SU-DHL-6 (cell line): ENCODE data around the gene RPS6KA5.

Experiments used
- H2AFZ ChIP-seq: fragments of 200-600 bp; sonication (generic); 2 replicates; pipeline ENCODE4 v1.6.1; 2014; ENCODE audit warnings: low read depth, mild to moderate bottlenecking, moderate library complexity, mixed read lengths, antibody characterized with exemption, low read length; ENCODE audit not compliant: severe bottlenecking
- H3F3A ChIP-seq: fragments of 200-600 bp; shearing (Covaris generic); 2 replicates; pipeline ENCODE4 v1.6.0; 2016; ENCODE audit warnings: antibody characterized with exemption, mild to moderate bottlenecking; ENCODE audit not compliant: insufficient read depth
- H3K27ac ChIP-seq: fragments of 200-600 bp; sonication (generic); 2 replicates; pipeline ENCODE4 v1.5.1; 2016; ENCODE audit warnings: low read depth, mild to moderate bottlenecking, low read length, moderate library complexity, mixed read lengths
- H3K27me3 ChIP-seq: fragments of 200-600 bp; sonication (generic), shearing (Covaris generic); 2 replicates; pipeline ENCODE4 v1.6.0; 2014; ENCODE audit warnings: mild to moderate bottlenecking, low read length
- H3K36me3 ChIP-seq: fragments of 200-600 bp; sonication (generic); 2 replicates; pipeline ENCODE4 v1.6.1; 2014; ENCODE audit warnings: mild to moderate bottlenecking, low read length, mixed read lengths
- H3K4me2 ChIP-seq: fragments of 300-600, 200-600 bp; shearing (Covaris generic), sonication (generic); 2 replicates; pipeline ENCODE4 v1.6.0; 2014; ENCODE audit warnings: low read length, low read depth, mild to moderate bottlenecking; ENCODE audit not compliant: poor library complexity, severe bottlenecking
- H3K4me3 ChIP-seq: fragments of 200-600 bp; sonication (generic); 2 replicates; pipeline ENCODE4 v1.5.1; 2014; ENCODE audit warnings: antibody characterized with exemption, low read length, mild to moderate bottlenecking, mixed read lengths; ENCODE audit not compliant: insufficient read depth, poor library complexity, severe bottlenecking
- H3K79me2 ChIP-seq: fragments of 200-600 bp; sonication (generic); 2 replicates; pipeline ENCODE4 v1.6.1; 2014; ENCODE audit warnings: mild to moderate bottlenecking, low read length, moderate library complexity; ENCODE audit not compliant: insufficient read depth
- H3K9ac ChIP-seq: fragments of 200-600 bp; sonication (generic); 2 replicates; pipeline ENCODE4 v1.7.0; 2014; ENCODE audit warnings: mild to moderate bottlenecking, low read length
- H3K9me2 ChIP-seq: fragments of 200-600 bp; sonication (generic); replicated peaks from 2 replicates; pipeline ENCODE4 v1.6.1; 2014; ENCODE audit warnings: low read length; ENCODE audit not compliant: insufficient read depth
- H3K9me3 ChIP-seq: fragments of 200-600 bp; sonication (generic); 2 replicates; pipeline ENCODE4 v1.6.1; 2014; ENCODE audit warnings: low read length, mixed read lengths; ENCODE audit not compliant: insufficient read depth
- H4K20me1 ChIP-seq: fragments of 200-600 bp; sonication (generic); 2 replicates; pipeline ENCODE4 v1.6.1; 2014; ENCODE audit warnings: low read depth, mild to moderate bottlenecking, antibody characterized with exemption, low read length, moderate library complexity, mixed read lengths
- EZH2phosphoT487 ChIP-seq: fragments of 200-600 bp; sonication (generic), shearing (Covaris generic); conservative IDR thresholded peaks from 2 replicates; pipeline ENCODE4 v1.6.1; 2018; ENCODE audit warnings: mild to moderate bottlenecking, antibody characterized with exemption, low read length, moderate library complexity, mixed read lengths
- TF ChIP-seq, protein P1 (sequence below): fragments of 200-600 bp; sonication (generic); IDR thresholded peaks from one replicate; pipeline ENCODE4 v1.5.1; 2017; ENCODE audit warnings: antibody characterized with exemption, mild to moderate bottlenecking, low read length, moderate library complexity; ENCODE audit not compliant: insufficient read depth, poor library complexity, severe bottlenecking

Gene RPS6KA5

DNA sequence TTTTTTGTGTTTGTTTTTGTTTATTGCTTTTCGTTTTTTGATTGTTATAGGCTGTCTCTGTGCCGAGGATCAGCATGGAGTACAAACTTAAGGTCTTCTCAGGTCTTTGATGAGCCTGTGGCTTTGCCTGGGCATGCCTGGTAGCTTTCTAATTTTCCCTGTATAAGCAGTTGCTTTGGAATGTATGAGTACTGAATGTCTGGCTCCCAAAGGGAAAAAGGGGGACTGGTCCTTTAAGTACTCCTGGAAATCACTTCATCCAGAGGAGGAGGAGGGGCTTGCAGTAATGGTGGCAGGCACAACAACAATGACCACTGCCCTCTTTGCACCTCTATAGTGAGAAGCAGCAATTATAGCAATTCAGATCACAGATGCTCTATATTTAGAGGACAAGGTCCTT, 176.7 kb downstream of the RPS6KA5 start:
- Histone ChIP-seq H3K9me3 (no peaks in the 10 kb centered on the region), H3K4me3 (no peak overlapping the region), H4K20me1 (no peaks in the 10 kb centered on the region), H3K9ac (no peak overlapping the region), H3K27me3 (no peaks in the 10 kb centered on the region), H3F3A (no peaks in the 10 kb centered on the region), H2AFZ (no peak overlapping the region), H3K9me2 (no peaks in the 10 kb centered on the region), H3K4me2 (no peak overlapping the region), H3K36me3 (no peaks in the 10 kb centered on the region), H3K79me2 (no peaks in the 10 kb centered on the region), H3K27ac (no peak overlapping the region)
- TF ChIP-seq, protein P1, sequence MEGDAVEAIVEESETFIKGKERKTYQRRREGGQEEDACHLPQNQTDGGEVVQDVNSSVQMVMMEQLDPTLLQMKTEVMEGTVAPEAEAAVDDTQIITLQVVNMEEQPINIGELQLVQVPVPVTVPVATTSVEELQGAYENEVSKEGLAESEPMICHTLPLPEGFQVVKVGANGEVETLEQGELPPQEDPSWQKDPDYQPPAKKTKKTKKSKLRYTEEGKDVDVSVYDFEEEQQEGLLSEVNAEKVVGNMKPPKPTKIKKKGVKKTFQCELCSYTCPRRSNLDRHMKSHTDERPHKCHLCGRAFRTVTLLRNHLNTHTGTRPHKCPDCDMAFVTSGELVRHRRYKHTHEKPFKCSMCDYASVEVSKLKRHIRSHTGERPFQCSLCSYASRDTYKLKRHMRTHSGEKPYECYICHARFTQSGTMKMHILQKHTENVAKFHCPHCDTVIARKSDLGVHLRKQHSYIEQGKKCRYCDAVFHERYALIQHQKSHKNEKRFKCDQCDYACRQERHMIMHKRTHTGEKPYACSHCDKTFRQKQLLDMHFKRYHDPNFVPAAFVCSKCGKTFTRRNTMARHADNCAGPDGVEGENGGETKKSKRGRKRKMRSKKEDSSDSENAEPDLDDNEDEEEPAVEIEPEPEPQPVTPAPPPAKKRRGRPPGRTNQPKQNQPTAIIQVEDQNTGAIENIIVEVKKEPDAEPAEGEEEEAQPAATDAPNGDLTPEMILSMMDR: no peak
- no peak for TF ChIP-seq EZH2phosphoT487

DNA sequence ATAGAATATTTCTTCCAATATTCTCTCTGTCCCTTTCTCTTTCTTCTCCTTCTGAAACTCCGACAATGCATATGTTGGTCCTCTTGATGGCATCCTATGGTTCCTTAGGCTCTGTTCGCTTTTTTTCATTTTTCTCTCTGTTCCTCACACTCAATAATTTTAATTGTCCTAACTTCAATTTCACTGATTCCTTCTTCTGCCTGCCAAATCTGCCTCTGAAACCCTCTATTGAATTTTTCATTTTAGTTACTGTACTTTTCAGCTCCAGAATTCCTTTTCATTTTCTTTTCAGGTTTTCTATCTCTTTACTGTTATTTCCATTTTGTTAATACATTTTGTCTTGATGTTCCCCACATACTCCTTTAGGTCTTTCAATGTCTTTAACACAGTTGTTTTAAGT, 177.2 kb downstream of the RPS6KA5 start:
- Histone ChIP-seq H4K20me1 (no peaks in the 10 kb centered on the region), H3K9me2 (no peaks in the 10 kb centered on the region), H2AFZ (no peak overlapping the region), H3K27me3 (no peaks in the 10 kb centered on the region), H3K36me3 (no peaks in the 10 kb centered on the region), H3K9ac (no peak overlapping the region), H3K79me2 (no peaks in the 10 kb centered on the region), H3K27ac (no peak overlapping the region), H3K4me3 (no peak overlapping the region), H3K4me2 (no peak overlapping the region), H3K9me3 (no peaks in the 10 kb centered on the region), H3F3A (no peaks in the 10 kb centered on the region)
- TF ChIP-seq, protein P1: no peak

DNA sequence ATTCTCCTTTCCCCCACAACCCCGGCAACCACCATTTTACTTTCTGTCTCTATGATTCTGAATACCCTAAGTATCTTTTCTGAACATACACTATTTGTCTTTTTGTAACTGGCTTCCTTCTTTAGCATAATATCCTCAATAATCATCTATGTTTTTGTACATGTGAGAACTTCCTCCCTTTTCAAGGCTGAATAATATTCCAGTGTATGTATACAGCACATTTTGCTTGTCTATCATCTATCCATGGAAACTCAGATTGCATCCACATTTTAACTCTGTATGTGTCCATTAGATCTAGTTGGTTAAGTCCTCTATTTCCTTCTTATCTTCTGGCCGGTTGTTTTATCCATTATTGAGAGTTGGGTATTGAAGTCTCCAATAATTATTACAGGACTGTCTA, 180.2 kb downstream of the RPS6KA5 start:
- no peak overlapping the region for H3K4me3 ChIP-seq
- H3K36me3 ChIP-seq: no peaks in the 10 kb centered on the region
- no peaks in the 10 kb centered on the region for H3K9me2 ChIP-seq
- H3F3A ChIP-seq: no peaks in the 10 kb centered on the region
- no peak overlapping the region for H3K4me2 ChIP-seq
- TF ChIP-seq EZH2phosphoT487: no peak
- H3K27me3 ChIP-seq: no peaks in the 10 kb centered on the region
- H3K79me2 ChIP-seq: no peaks in the 10 kb centered on the region
- H3K27ac ChIP-seq: no peak overlapping the region
- no peak overlapping the region for H3K9ac ChIP-seq
- H3K9me3 ChIP-seq: no peaks in the 10 kb centered on the region
- no peak overlapping the region for H2AFZ ChIP-seq
- no peaks in the 10 kb centered on the region for H4K20me1 ChIP-seq

DNA sequence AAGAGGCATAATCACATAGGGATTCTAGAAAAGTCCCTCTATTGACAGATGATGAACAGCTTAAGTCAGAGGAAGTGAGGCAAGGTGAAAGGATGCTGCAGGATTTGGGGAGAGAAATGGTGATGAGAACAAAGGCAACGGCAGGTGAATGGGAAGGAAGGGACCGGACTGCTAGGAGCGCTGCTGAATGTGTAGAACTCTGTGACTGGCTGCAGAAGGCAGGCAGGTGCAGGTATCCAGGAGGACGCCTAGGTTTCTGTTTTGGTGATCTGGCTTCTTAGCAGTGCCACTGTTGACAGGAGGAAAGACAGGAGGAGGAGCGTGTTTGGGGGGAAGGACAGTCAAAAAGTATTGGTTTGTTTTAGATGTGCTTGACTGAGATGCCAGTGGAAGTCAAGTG, 185.8 kb downstream of the RPS6KA5 start:
- no peaks in the 10 kb centered on the region for H3F3A ChIP-seq
- H3K27me3 ChIP-seq: no peaks in the 10 kb centered on the region
- no peak overlapping the region for H3K9ac ChIP-seq
- H3K4me3 ChIP-seq: no peak overlapping the region
- no peaks in the 10 kb centered on the region for H3K79me2 ChIP-seq
- no peaks in the 10 kb centered on the region for H4K20me1 ChIP-seq
- no peaks in the 10 kb centered on the region for H3K9me3 ChIP-seq
- no peaks in the 10 kb centered on the region for H3K9me2 ChIP-seq
- no peak for TF ChIP-seq EZH2phosphoT487
- TF ChIP-seq, protein P1: no peak
- no peaks in the 10 kb centered on the region for H3K36me3 ChIP-seq
- no peak overlapping the region for H3K4me2 ChIP-seq
- no peak overlapping the region for H2AFZ ChIP-seq
- H3K27ac ChIP-seq: no peak overlapping the region
